HepG2 (cell line): ENCODE measurements around the gene RUNX3. TPM values are rescaled to one million over a fixed set of nuclear protein-coding genes. Genes with fewer than 3 reads are reported as not detected.

Experiments used
- ATAC-seq: fragments of 200-7000 bp; cut with Tn5 transposase; 3 replicates; pipeline ENCODE4 v1.9.1; 2020; ENCODE audit warnings: mild to moderate bottlenecking, moderate library complexity
- BruUV-seq: library from RNA; stranded (reverse); fragments of 400-500 nt; replicated peaks from 2 replicates; lab custom pipeline; 2021; lab: Mats Ljungman, UMichigan
- CTCF ChIA-PET: fragments of 300-600 bp; formaldehyde crosslinking; extraction: SDS; loops from one replicate; lab custom pipeline; 2021; ENCODE audit warnings: low total read pairs, inconsistent platforms, low intra/inter-chr PET ratio; lab: Yijun Ruan, JAX
- POLR2A ChIA-PET: fragments of 350-600 bp; sonication (Branson Sonifier 250); formaldehyde crosslinking; loops from one replicate; lab custom pipeline; 2020; ENCODE audit warnings: antibody characterized with exemption, inconsistent platforms; lab: Yijun Ruan, JAX
- DNase-seq: peaks from one replicate; pipeline ENCODE4 v3.0.0-alpha.2; 2015; ENCODE audit warnings: low spot score
- FAIRE-seq: peaks from 3 replicates; lab custom pipeline; 2011; peaks lifted over from hg19 to GRCh38; lab: Jason Lieb, UNC
- H2AFZ ChIP-seq: one replicate; pipeline ENCODE4 v1.6.1; 2011; ENCODE audit warnings: low read length, inconsistent platforms
- H3K27ac ChIP-seq: fragments of 300-600 bp; 3 replicates; pipeline ENCODE4 v1.8.0; 2011; ENCODE audit warnings: mixed run types, mild to moderate bottlenecking, mixed read lengths, low read length, inconsistent platforms; ENCODE audit not compliant: insufficient read depth; ENCODE audit errors: extremely low read length
- H3K27me3 ChIP-seq, 2 experiments: fragments of 200-600 bp in 1 of 2; 2 replicates in 1 of 2; 3 replicates in 1 of 2; pipeline versions ENCODE4 v1.6.0 to v1.8.0; 2011; ENCODE audit warnings: low read length in 2 of 2, mild to moderate bottlenecking in 2 of 2, moderate library complexity in 2 of 2, inconsistent platforms in 1 of 2; ENCODE audit not compliant: insufficient read depth in 2 of 2, control insufficient read depth in 1 of 2
- H3K36me3 ChIP-seq, 2 experiments: fragments of 200-600 bp in 1 of 2; replicated peaks in 1 of 2; 2 replicates in 1 of 2; 3 replicates in 1 of 2; pipeline versions ENCODE4 v1.5.1 to v1.8.0; 2011; ENCODE audit warnings: low read length in 2 of 2, inconsistent platforms in 1 of 2; ENCODE audit not compliant: insufficient read depth in 2 of 2, control insufficient read depth in 1 of 2
- H3K4me1 ChIP-seq: 2 replicates; pipeline ENCODE4 v1.5.1; 2012; ENCODE audit warnings: low read length, inconsistent platforms; ENCODE audit not compliant: insufficient read depth
- H3K4me2 ChIP-seq: 2 replicates; pipeline ENCODE4 v1.6.0; 2011; ENCODE audit warnings: low read depth, low read length, inconsistent platforms
- H3K4me3 ChIP-seq, 3 experiments: fragments of 200-600 bp in 1 of 3; sonication (generic), shearing (Covaris generic) in 1 of 3; replicated peaks in 1 of 3; 2 replicates each; pipeline ENCODE4 v1.5.1; 2011 to 2016; ENCODE audit warnings: low read length in 3 of 3, inconsistent platforms in 2 of 3, low read depth in 2 of 3, mild to moderate bottlenecking in 2 of 3, control low read depth in 1 of 3, mixed read lengths in 1 of 3; ENCODE audit not compliant: insufficient read depth in 1 of 3
- H3K79me2 ChIP-seq: one replicate; pipeline ENCODE4 v1.6.1; 2011; ENCODE audit warnings: low read length, inconsistent platforms; ENCODE audit not compliant: insufficient read depth
- H3K9ac ChIP-seq: 2 replicates; pipeline ENCODE4 v1.6.0; 2011; ENCODE audit warnings: mild to moderate bottlenecking, low read depth, low read length, inconsistent platforms; ENCODE audit not compliant: insufficient read depth
- H3K9me3 ChIP-seq: 2 replicates; pipeline ENCODE4 v1.5.1; 2012; ENCODE audit warnings: mild to moderate bottlenecking, low read length
- H4K20me1 ChIP-seq: 2 replicates; pipeline ENCODE4 v1.6.0; 2011; ENCODE audit warnings: inconsistent platforms, mild to moderate bottlenecking, low read length, moderate library complexity; ENCODE audit not compliant: insufficient read depth
- HNF4G ChIP-seq, 2 experiments: sonication (generic) in 1 of 2; formaldehyde crosslinking in 1 of 2; IDR thresholded peaks; 2 replicates each; pipeline versions ENCODE4 v1.4.0 to v1.6.1; 2011 to 2020; ENCODE audit warnings: borderline replicate concordance in 2 of 2, low read depth in 2 of 2, mild to moderate bottlenecking in 2 of 2, low read length in 1 of 2, missing genetic modification reagents in 1 of 2, moderate library complexity in 1 of 2
- KDM1A ChIP-seq: IDR thresholded peaks from 2 replicates; pipeline ENCODE4 v1.6.1; 2016; ENCODE audit warnings: missing compliant biosample characterization
- PHF8 ChIP-seq: sonication (generic); formaldehyde crosslinking; IDR thresholded peaks from 2 replicates; pipeline ENCODE4 v1.5.0; 2020; ENCODE audit warnings: missing genetic modification reagents
- SAP130 ChIP-seq: IDR thresholded peaks from 2 replicates; pipeline ENCODE4 v1.6.1; 2016; ENCODE audit warnings: low read depth
- ZMYM3 ChIP-seq: sonication (generic); formaldehyde crosslinking; IDR thresholded peaks from 2 replicates; pipeline ENCODE4 v1.5.1; 2020; ENCODE audit warnings: mild to moderate bottlenecking, missing genetic modification reagents
- ZNF142 ChIP-seq: sonication (generic); formaldehyde crosslinking; IDR thresholded peaks from 2 replicates; pipeline ENCODE4 v1.4.0; 2020; ENCODE audit warnings: missing genetic modification reagents
- ZNF629 ChIP-seq: sonication (generic); formaldehyde crosslinking; conservative IDR thresholded peaks from 2 replicates; pipeline ENCODE4 v1.5.0; 2020; ENCODE audit warnings: missing genetic modification reagents
- WGBS: methylation state at CpG from one replicate; pipeline ENCODE4 v1.1.6; 2017; ENCODE audit warnings: low lambda C conversion rate; 5-methylcytosine and 5-hydroxymethylcytosine counted together
- in situ Hi-C: cut with HindIII; loops from 2 replicates; pipeline ENCODE4 v1.10.0; 2017; ENCODE audit warnings: low pct_unique_long_range_greater_than_20kb; ENCODE audit not compliant: extremely low pct_ligation_motif_present
- intact Hi-C: fragments of 100-400 bp; cut with micrococcal nuclease; formaldehyde crosslinking; loops from one replicate; pipeline ENCODE4 v1.10.0; 2022; ENCODE audit not compliant: unreplicated experiment
- polyA plus RNA-seq, 8 experiments: library from polyadenylated mRNA; depleted of rRNA in 3 of 8; stranded (reverse) in 7 of 8; unstranded in 1 of 8; fragments of >200 nt; fragmentation: Illumina TruSeq in 4 of 8; extraction: Trizol in 4 of 8; gene quantifications; 2 replicates each; pipeline versions ENCODE4 v1.2.1 to v1.2.3, GENCODE V29; 2011 to 2016; ENCODE audit warnings: low read depth in 4 of 8, missing spikeins in 1 of 8, mixed read lengths in 1 of 8; ENCODE audit not compliant: insufficient read depth in 1 of 8
- total RNA-seq, 5 experiments: library from RNA; depleted of rRNA; stranded (reverse); fragments of >200 nt; fragmentation: Illumina TruSeq; extraction: Trizol; gene quantifications; 2 replicates each; pipeline ENCODE4 v1.2.3, GENCODE V29; 2016; ENCODE audit warnings: low read depth in 1 of 5
- TF ChIP-seq, protein P1 (sequence below): sonication (generic); IDR thresholded peaks from 2 replicates; pipeline ENCODE4 v1.6.1; 2016; ENCODE audit warnings: low read depth, borderline replicate concordance

The RUNX3 gene
- total and polyA plus RNA-seq, 2 of the 13 experiments (the other 11 are each of a cell fraction or from before 2014, with no cell fraction given), result 0.04 to 0.22 TPM

GRCh38 chr1:24913616-24914225 is 16.4 kb downstream of the RUNX3 start (continued):
- TF ChIP-seq ZNF142 (CRISPR knock-in tag) (no peak), KDM1A (CRISPR knock-in tag) (peak; percentile 92), ZMYM3 (CRISPR knock-in tag) (peak; percentile 93)
- TF ChIP-seq, protein P1, sequence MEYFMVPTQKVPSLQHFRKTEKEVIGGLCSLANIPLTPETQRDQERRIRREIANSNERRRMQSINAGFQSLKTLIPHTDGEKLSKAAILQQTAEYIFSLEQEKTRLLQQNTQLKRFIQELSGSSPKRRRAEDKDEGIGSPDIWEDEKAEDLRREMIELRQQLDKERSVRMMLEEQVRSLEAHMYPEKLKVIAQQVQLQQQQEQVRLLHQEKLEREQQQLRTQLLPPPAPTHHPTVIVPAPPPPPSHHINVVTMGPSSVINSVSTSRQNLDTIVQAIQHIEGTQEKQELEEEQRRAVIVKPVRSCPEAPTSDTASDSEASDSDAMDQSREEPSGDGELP, result peak; percentile 48; the same call in 1 of the 2 replicates

- Histone ChIP-seq H3K4me1 (peaks cover 92% of the 10 kb centered on the region), H3K4me2 (peak overlapping the region; percentile 81), H3K9me3 (no peaks in the 10 kb centered on the region), H3K9ac (no peak overlapping the region), H3K36me3 (no peaks in the 10 kb centered on the region), H3K27me3 (no peaks in the 10 kb centered on the region), H3K4me3 (no peak overlapping the region), H3K27ac (peak overlapping the region; percentile 19), H2AFZ (no peak overlapping the region), H4K20me1 (no peaks in the 10 kb centered on the region), H3K79me2 (no peaks in the 10 kb centered on the region)
- ChIA-PET POLR2A (interaction anchor here (1.2 to 1.9 kb wide), 3 partner anchors 255 to 334 kb away, joined by 3 to 8 read pairs (median 4); partner anchors contain the start of genes RSRP1 and SYF2), CTCF (no interaction called here)
- no TSS peak for BruUV-seq
- no peak for DNase-seq
- no peak for FAIRE-seq
- intact Hi-C loops, result no loop called here
- no peak for ATAC-seq
- 83% methylated on average over 1 of the region's 2 CpGs for WGBS
- 0 out of 2 replicates have a peak, but pooled peaks have one; percentile 3 for TF ChIP-seq SAP130 (CRISPR knock-in tag)
- no peak for TF ChIP-seq HNF4G (IDR thresholded peaks at IDR 0.05; ENCODE audit: borderline replicate concordance, low read depth, low read length)
- TF ChIP-seq HNF4G (CRISPR knock-in tag; IDR thresholded peaks at IDR 0.05; ENCODE audit: borderline replicate concordance, low read depth), result 0 out of 2 replicates have a peak, but pooled peaks have one; percentile 6
- TF ChIP-seq ZNF629, result peak; percentile 90
- no peak for TF ChIP-seq PHF8 (CRISPR knock-in tag)
- TF ChIP-seq KDM1A (CRISPR knock-in tag), result peak; percentile 52
- in situ Hi-C loops, result no loop called here
Measured at GRCh38 chr1:24913274-24913604, 16.8 kb downstream of the RUNX3 start.
